Measurements from ENCODE around the gene EML1.

EML1 gene

GRCh38 chr14:99822800-99823455 lies 29.7 kb downstream of the EML1 start:
- no peak for DNase-seq (ENCODE audit: low spot score)
- no peak for TF ChIP-seq CTCF (IDR thresholded peaks at IDR 0.05; ENCODE audit: extremely low read depth, missing control alignments)

GRCh38 chr14:99824776-99825175 lies 31.6 kb downstream of the EML1 start:
- no peak for TF ChIP-seq CTCF (IDR thresholded peaks at IDR 0.05; ENCODE audit: extremely low read depth, missing control alignments)
- no peak for DNase-seq (ENCODE audit: low spot score)

- DNase-seq (ENCODE audit: low spot score) = no peak
- no peak for TF ChIP-seq CTCF (IDR thresholded peaks at IDR 0.05; ENCODE audit: extremely low read depth, missing control alignments)
Measured at GRCh38 chr14:99829450-99829849, 36.2 kb downstream of the EML1 start.

- no peak for DNase-seq (ENCODE audit: low spot score)
- TF ChIP-seq CTCF (IDR thresholded peaks at IDR 0.05; ENCODE audit: extremely low read depth, missing control alignments) = no peak
Measured at GRCh38 chr14:99831303-99831702, 38.1 kb downstream of the EML1 start.

- TF ChIP-seq CTCF (IDR thresholded peaks at IDR 0.05; ENCODE audit: extremely low read depth, missing control alignments) = no peak
- no peak for DNase-seq (ENCODE audit: low spot score)
Measured at GRCh38 chr14:99831903-99832685, 38.9 kb downstream of the EML1 start.

- no peak for DNase-seq (ENCODE audit: low spot score)
- TF ChIP-seq CTCF (IDR thresholded peaks at IDR 0.05; ENCODE audit: extremely low read depth, missing control alignments) = no peak
Measured at GRCh38 chr14:99837822-99838221, 44.6 kb downstream of the EML1 start.

- DNase-seq (ENCODE audit: low spot score) = no peak
- no peak for TF ChIP-seq CTCF (IDR thresholded peaks at IDR 0.05; ENCODE audit: extremely low read depth, missing control alignments)
Measured at GRCh38 chr14:99838639-99839134, 45.5 kb downstream of the EML1 start.

Data from GM20000 (cell line).